Cardiac fibroblast (primary cell): ENCODE results near the gene PCDHGB6.
A peak's percentile ranks its signal among the peaks of the same experiment; 100 is the strongest.

Experiments used
- DNase-seq, 2 donors: peaks; one replicate each; pipeline versions ENCODE4 v3.0.0 to v3.0.0-alpha.2; 2010; ENCODE audit warnings: low read depth in 2 of 2
- H3K4me3 ChIP-seq, 2 donors: replicated peaks in 1 of 2; 1 replicate in 1 of 2; 2 replicates in 1 of 2; pipeline ENCODE4 v1.5.1; 2011; ENCODE audit warnings: low read depth in 2 of 2, low read length in 2 of 2, mild to moderate bottlenecking in 2 of 2, moderate library complexity in 1 of 2
- CTCF ChIP-seq: IDR thresholded peaks from one replicate; pipeline ENCODE4 v1.5.1; 2011; ENCODE audit warnings: low read depth, mild to moderate bottlenecking, low read length, inconsistent platforms

The PCDHGB6 gene

GRCh38 chr5:141407790-141408505, at the start of gene PCDHGB6:
TSS of gene PCDHGB6 (plus strand) at chr5:141408021. CDS start at chr5:141408203, 182 bp downstream.
- DNase-seq: peak; percentile 56 to 65
- TF ChIP-seq CTCF: peak; percentile 65
- peak within 1 kb of the TSS; percentile 8 to 44 for H3K4me3 ChIP-seq

GRCh38 chr5:141359790-141360426, 47.9 kb upstream of the PCDHGB6 start, which contains the start of gene PCDHGB2:
TSS of gene PCDHGB2 (plus strand) at chr5:141359994. CDS start at chr5:141360136, 142 bp downstream.
- peak within 1 kb of the TSS; percentile 9 to 43 for H3K4me3 ChIP-seq
- DNase-seq: peak; percentile 47 to 70
- peak; percentile 35 for TF ChIP-seq CTCF

GRCh38 chr5:141360685-141361084, 47.1 kb upstream of the PCDHGB6 start:
- no peak overlapping the region for H3K4me3 ChIP-seq
- no peak for TF ChIP-seq CTCF

GRCh38 chr5:141362719-141363118, 45.1 kb upstream of the PCDHGB6 start:
- no peak overlapping the region for H3K4me3 ChIP-seq
- DNase-seq: no peak
- TF ChIP-seq CTCF: no peak

More at GRCh38 chr5:141360685-141361084, 47.1 kb upstream of the PCDHGB6 start:
- DNase-seq: no peak

GRCh38 chr5:141363952-141364660, 43.7 kb upstream of the PCDHGB6 start, which contains the start of gene PCDHGA5:
TSS of gene PCDHGA5 (plus strand) at chr5:141364162. CDS start at chr5:141364331, 169 bp downstream.
- H3K4me3 ChIP-seq: peak within 1 kb of the TSS; percentile 9 to 24
- TF ChIP-seq CTCF: no peak
- DNase-seq: peak; percentile 22 to 38

GRCh38 chr5:141366016-141366896, 41.6 kb upstream of the PCDHGB6 start:
- no peak for TF ChIP-seq CTCF
- no peak overlapping the region for H3K4me3 ChIP-seq
- DNase-seq: no peak
